HEK293 (cell line): ENCODE data around the gene MLLT10.

Experiments used
- CTCF ChIA-PET: fragments of 350-600 bp; formaldehyde crosslinking; extraction: SDS; loops from one replicate; lab custom pipeline; 2021; ENCODE audit warnings: antibody characterized with exemption; lab: Yijun Ruan, JAX
- POLR2A ChIA-PET: fragments of 300-600 bp; formaldehyde crosslinking; extraction: SDS; loops from one replicate; lab custom pipeline; 2020; ENCODE audit warnings: antibody characterized with exemption, inconsistent platforms; lab: Yijun Ruan, JAX
- H3K27ac ChIP-seq: fragments of 200-500 bp; sonication (Bioruptor generic); 2 replicates; pipeline ENCODE4 v1.5.1; 2014; ENCODE audit warnings: low read depth, low read length, control low read depth, inconsistent platforms; ENCODE audit errors: extremely low read depth
- H3K36me3 ChIP-seq, 2 experiments: fragments of 200-500 bp in 1 of 2; sonication (Bioruptor generic) in 1 of 2; 1 replicate in 1 of 2; 2 replicates in 1 of 2; pipeline ENCODE4 v1.5.1; 2014 to 2017; ENCODE audit warnings: inconsistent platforms in 2 of 2, low read length in 2 of 2; ENCODE audit not compliant: control insufficient read depth in 2 of 2, insufficient read depth in 1 of 2
- H3K4me1 ChIP-seq: fragments of 200-500 bp; sonication (Bioruptor generic); 2 replicates; pipeline ENCODE4 v1.5.1; 2014; ENCODE audit warnings: mild to moderate bottlenecking, low read length, inconsistent platforms; ENCODE audit not compliant: control insufficient read depth, insufficient read depth
- H3K4me3 ChIP-seq: 2 replicates; pipeline ENCODE4 v1.5.1; 2011; ENCODE audit warnings: low read depth, mild to moderate bottlenecking, control low read depth, low read length, moderate library complexity
- H3K9me3 ChIP-seq: fragments of 200-500 bp; sonication (Bioruptor generic); 2 replicates; pipeline ENCODE4 v1.5.1; 2014; ENCODE audit warnings: low read depth, low read length, inconsistent platforms; ENCODE audit not compliant: control insufficient read depth, insufficient read depth
- AEBP2 ChIP-seq: fragments of 450-650 bp; formaldehyde crosslinking; IDR thresholded peaks from 2 replicates; pipeline ENCODE4 v1.5.1; 2016; ENCODE audit warnings: missing biosample characterization, missing genetic modification characterization, borderline replicate concordance
- IKZF3 ChIP-seq: fragments of 450-650 bp; IDR thresholded peaks from 2 replicates; pipeline ENCODE4 v1.5.0; 2018; ENCODE audit warnings: missing biosample characterization, mild to moderate bottlenecking, missing genetic modification characterization, moderate library complexity
- KLF9 ChIP-seq: fragments of 450-650 bp; formaldehyde crosslinking; IDR thresholded peaks from 2 replicates; pipeline ENCODE4 v1.5.1; 2016; ENCODE audit warnings: missing biosample characterization, missing genetic modification characterization, low read depth
- PATZ1 ChIP-seq: fragments of 450-650 bp; formaldehyde crosslinking; IDR thresholded peaks from 2 replicates; pipeline ENCODE4 v1.5.1; 2016; ENCODE audit warnings: missing biosample characterization, missing genetic modification characterization
- PRDM10 ChIP-seq: fragments of 450-650 bp; formaldehyde crosslinking; IDR thresholded peaks from 2 replicates; pipeline ENCODE4 v1.5.1; 2016; ENCODE audit warnings: missing biosample characterization, missing genetic modification characterization
- RBAK ChIP-seq: fragments of 450-650 bp; formaldehyde crosslinking; IDR thresholded peaks from 2 replicates; pipeline ENCODE4 v1.5.1; 2016; ENCODE audit warnings: missing biosample characterization, missing genetic modification characterization
- ZBTB1 ChIP-seq: fragments of 450-650 bp; formaldehyde crosslinking; IDR thresholded peaks from 2 replicates; pipeline ENCODE4 v1.5.1; 2016; ENCODE audit warnings: missing biosample characterization, missing genetic modification characterization
- ZEB2 ChIP-seq: fragments of 450-650 bp; formaldehyde crosslinking; IDR thresholded peaks from 2 replicates; pipeline ENCODE4 v1.5.1; 2016; ENCODE audit warnings: missing biosample characterization, missing genetic modification characterization
- ZFP69B ChIP-seq: fragments of 450-650 bp; formaldehyde crosslinking; IDR thresholded peaks from 2 replicates; pipeline ENCODE4 v1.5.1; 2016; ENCODE audit warnings: missing biosample characterization, missing genetic modification characterization
- ZNF112 ChIP-seq: fragments of 450-650 bp; formaldehyde crosslinking; IDR thresholded peaks from 2 replicates; pipeline ENCODE4 v1.5.0; 2017; ENCODE audit warnings: missing biosample characterization, missing genetic modification characterization
- ZNF174 ChIP-seq: fragments of 450-650 bp; formaldehyde crosslinking; IDR thresholded peaks from 2 replicates; pipeline ENCODE4 v1.5.0; 2017; ENCODE audit warnings: missing biosample characterization, mild to moderate bottlenecking, missing genetic modification characterization
- ZNF23 ChIP-seq: fragments of 450-650 bp; formaldehyde crosslinking; IDR thresholded peaks from 2 replicates; pipeline ENCODE4 v1.5.1; 2016; ENCODE audit warnings: missing biosample characterization, missing genetic modification characterization, borderline replicate concordance
- ZNF292 ChIP-seq: fragments of 450-650 bp; formaldehyde crosslinking; IDR thresholded peaks from 2 replicates; pipeline ENCODE4 v1.5.1; 2016; ENCODE audit warnings: low read depth, missing biosample characterization, missing genetic modification characterization, borderline replicate concordance
- ZNF350 ChIP-seq: fragments of 450-650 bp; formaldehyde crosslinking; IDR thresholded peaks from 2 replicates; pipeline ENCODE4 v1.5.0; 2017; ENCODE audit warnings: missing biosample characterization, mild to moderate bottlenecking, missing genetic modification characterization
- ZNF391 ChIP-seq: fragments of 450-650 bp; formaldehyde crosslinking; IDR thresholded peaks from 2 replicates; pipeline ENCODE4 v1.5.1; 2016; ENCODE audit warnings: low read depth, missing biosample characterization, missing genetic modification characterization, borderline replicate concordance
- ZNF423 ChIP-seq: fragments of 450-650 bp; formaldehyde crosslinking; IDR thresholded peaks from 2 replicates; pipeline ENCODE4 v1.5.1; 2016; ENCODE audit warnings: missing biosample characterization, missing genetic modification characterization
- ZNF501 ChIP-seq: fragments of 450-650 bp; formaldehyde crosslinking; IDR thresholded peaks from 2 replicates; pipeline ENCODE4 v1.5.1; 2016; ENCODE audit warnings: missing biosample characterization, missing genetic modification characterization
- ZNF513 ChIP-seq: fragments of 450-650 bp; IDR thresholded peaks from 2 replicates; pipeline ENCODE4 v1.5.1; 2018; ENCODE audit warnings: missing biosample characterization, missing genetic modification characterization
- ZNF555 ChIP-seq: fragments of 450-650 bp; formaldehyde crosslinking; conservative IDR thresholded peaks from 2 replicates; pipeline ENCODE4 v1.5.1; 2017; ENCODE audit warnings: missing biosample characterization, mild to moderate bottlenecking, missing genetic modification characterization, inconsistent platforms
- ZNF624 ChIP-seq: fragments of 450-650 bp; formaldehyde crosslinking; IDR thresholded peaks from 2 replicates; pipeline ENCODE4 v1.5.1; 2017; ENCODE audit warnings: missing biosample characterization, missing genetic modification characterization
- ZNF664 ChIP-seq: fragments of 450-650 bp; formaldehyde crosslinking; IDR thresholded peaks from 2 replicates; pipeline ENCODE4 v1.5.1; 2016; ENCODE audit warnings: missing biosample characterization, missing genetic modification characterization
- ZNF704 ChIP-seq: fragments of 450-650 bp; formaldehyde crosslinking; IDR thresholded peaks from 2 replicates; pipeline ENCODE4 v1.5.1; 2016; ENCODE audit warnings: missing biosample characterization, missing genetic modification characterization
- ZNF843 ChIP-seq: fragments of 450-650 bp; formaldehyde crosslinking; IDR thresholded peaks from 2 replicates; pipeline ENCODE4 v1.5.1; 2016; ENCODE audit warnings: missing biosample characterization, missing genetic modification characterization
- ZSCAN30 ChIP-seq: fragments of 450-650 bp; IDR thresholded peaks from 2 replicates; pipeline ENCODE4 v1.5.1; 2018; ENCODE audit warnings: missing biosample characterization, mild to moderate bottlenecking, missing genetic modification characterization, moderate library complexity
- TF ChIP-seq, protein P1 (sequence below): fragments of 450-650 bp; formaldehyde crosslinking; IDR thresholded peaks from 2 replicates; pipeline ENCODE4 v1.5.1; 2017; ENCODE audit warnings: missing biosample characterization, missing genetic modification characterization

Gene MLLT10

GRCh38 chr10:21533467-21534279 lies at the start of gene MLLT10:
Gene MLLT10 (plus strand): TSS chr10:21534232. CDS start chr10:21534645, 413 bp downstream.
- POLR2A ChIA-PET: interaction anchor here (0.7 to 3.0 kb wide), 5 partner anchors 11 to 199 kb away, joined by 3 to 17 read pairs (median 6); no protein-coding TSS in a partner anchor
- Histone ChIP-seq H3K36me3 (peaks cover 20 to 23% of the 10 kb centered on the region in 2 experiments), H3K4me1 (peaks cover 9% of the 10 kb centered on the region), H3K9me3 (no peaks in the 10 kb centered on the region), H3K4me3 (peak within 1 kb of the TSS; percentile 63), H3K27ac (peak within 1 kb of the TSS; percentile 89)
- CTCF ChIA-PET: interaction anchor here (0.5 to 2.1 kb wide), 3 partner anchors 13 to 199 kb away, joined by 3 to 8 read pairs (median 4); no protein-coding TSS in a partner anchor
- TF ChIP-seq ZNF843 (tag by site-specific recombination): peak; percentile 48
- TF ChIP-seq ZNF112 (tag by site-specific recombination): no peak
- TF ChIP-seq ZNF501 (tag by site-specific recombination): peak; percentile 85
- peak; percentile 84 for TF ChIP-seq IKZF3 (tag by site-specific recombination)
- TF ChIP-seq ZNF624 (tag by site-specific recombination): no peak
- no peak for TF ChIP-seq ZNF704 (tag by site-specific recombination)
- TF ChIP-seq PATZ1 (tag by site-specific recombination): peak; percentile 74
- no peak for TF ChIP-seq ZNF513 (tag by site-specific recombination)
- peak; percentile 99 for TF ChIP-seq PRDM10 (tag by site-specific recombination)
- TF ChIP-seq, protein P1, sequence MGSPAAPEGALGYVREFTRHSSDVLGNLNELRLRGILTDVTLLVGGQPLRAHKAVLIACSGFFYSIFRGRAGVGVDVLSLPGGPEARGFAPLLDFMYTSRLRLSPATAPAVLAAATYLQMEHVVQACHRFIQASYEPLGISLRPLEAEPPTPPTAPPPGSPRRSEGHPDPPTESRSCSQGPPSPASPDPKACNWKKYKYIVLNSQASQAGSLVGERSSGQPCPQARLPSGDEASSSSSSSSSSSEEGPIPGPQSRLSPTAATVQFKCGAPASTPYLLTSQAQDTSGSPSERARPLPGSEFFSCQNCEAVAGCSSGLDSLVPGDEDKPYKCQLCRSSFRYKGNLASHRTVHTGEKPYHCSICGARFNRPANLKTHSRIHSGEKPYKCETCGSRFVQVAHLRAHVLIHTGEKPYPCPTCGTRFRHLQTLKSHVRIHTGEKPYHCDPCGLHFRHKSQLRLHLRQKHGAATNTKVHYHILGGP (tag by site-specific recombination): no peak
- no peak; the same call in 1 of the 2 replicates for TF ChIP-seq ZEB2 (tag by site-specific recombination)
- TF ChIP-seq ZNF23 (tag by site-specific recombination): no peak
- TF ChIP-seq ZNF292 (tag by site-specific recombination): no peak
- TF ChIP-seq ZNF555: no peak
- TF ChIP-seq AEBP2: no peak
- peak; percentile 39 for TF ChIP-seq ZSCAN30 (tag by site-specific recombination)
- no peak for TF ChIP-seq ZNF174 (tag by site-specific recombination)
- peak; percentile 72 for TF ChIP-seq ZFP69B (tag by site-specific recombination)
- TF ChIP-seq ZNF664: no peak
- peak; percentile 47; the same call in 1 of the 2 replicates for TF ChIP-seq ZBTB1 (tag by site-specific recombination)
- no peak for TF ChIP-seq RBAK
- TF ChIP-seq ZNF350 (tag by site-specific recombination): no peak
- TF ChIP-seq ZNF391 (tag by site-specific recombination): peak; percentile 67; the same call in 1 of the 2 replicates
- peak; percentile 76 for TF ChIP-seq KLF9 (tag by site-specific recombination)
- TF ChIP-seq ZNF423 (tag by site-specific recombination): peak; percentile 44; the same call in 1 of the 2 replicates
